Measurements from ENCODE around the gene HOXD11. TPM values are rescaled to one million over a fixed set of nuclear protein-coding genes. Genes with fewer than 3 reads are reported as not detected.

HOXD11 gene
- total and polyA plus RNA-seq, 4 donors = 0.29 TPM; not detected in 3

GRCh38 chr2:176122052-176122682, 15.1 kb downstream of the HOXD11 start:
- Histone ChIP-seq H3K4me3 (ENCODE audit: low read length in 2 of 2) (peak overlapping the region in 1 of 2 donors; percentile 36), H3K27ac (ENCODE audit: low read depth in 1 of 2, low read length in 2 of 2) (no peak overlapping the region), H3K9me3 (ENCODE audit: control insufficient read depth, low read length) (no peaks in the 10 kb centered on the region), H3K4me1 (ENCODE audit: control insufficient read depth in 1 of 2, insufficient read depth in 2 of 2, low read length in 2 of 2) (no peaks in the 10 kb centered on the region), H3K36me3 (ENCODE audit: control insufficient read depth in 1 of 2, insufficient read depth in 2 of 2, low read length in 1 of 2) (no peaks in the 10 kb centered on the region), H3K27me3 (ENCODE audit: control insufficient read depth in 1 of 2, insufficient read depth in 2 of 2, low read length in 1 of 2) (no peaks in the 10 kb centered on the region)
- peak in 1 of 2 donors; percentile 79 for DNase-seq
- intact Hi-C loops (cut with DNase I) = no loop called here
- ATAC-seq (ENCODE audit: low FRiP score) = peak; percentile 49
- WGBS, 2 donors = 6% methylated on average over 33 to 47 of the region's 47 CpGs

- Histone ChIP-seq H3K9me3 (ENCODE audit: control insufficient read depth, low read length) (no peaks in the 10 kb centered on the region), H3K36me3 (ENCODE audit: control insufficient read depth in 1 of 2, insufficient read depth in 2 of 2, low read length in 1 of 2) (no peaks in the 10 kb centered on the region), H3K27ac (ENCODE audit: low read depth in 1 of 2, low read length in 2 of 2) (no peak within 1 kb of the TSS), H3K27me3 (ENCODE audit: control insufficient read depth in 1 of 2, insufficient read depth in 2 of 2, low read length in 1 of 2) (no peaks in the 10 kb centered on the region), H3K4me3 (ENCODE audit: low read length in 2 of 2) (peak within 1 kb of the TSS in 1 of 2 donors; percentile 36), H3K4me1 (ENCODE audit: control insufficient read depth in 1 of 2, insufficient read depth in 2 of 2, low read length in 2 of 2) (no peaks in the 10 kb centered on the region)
- intact Hi-C loops (cut with DNase I) = no loop called here
- WGBS, 2 donors = 1 to 2% methylated on average over 46 to 84 of the region's 84 CpGs
- DNase-seq (peak in 1 of 2 donors; percentile 93), ATAC-seq (ENCODE audit: low FRiP score) (peak; percentile 91)
Observed at GRCh38 chr2:176122683-176123410, 15.8 kb downstream of the HOXD11 start, which contains the start of gene HOXD9. Gene HOXD9 (plus strand): TSS chr2:176122719. CDS start chr2:176122769, 50 bp downstream.

GRCh38 chr2:176123411-176124109, 16.5 kb downstream of the HOXD11 start:
- no peaks in the 10 kb centered on the region for H3K36me3 ChIP-seq (ENCODE audit: control insufficient read depth in 1 of 2, insufficient read depth in 2 of 2, low read length in 1 of 2)
- H3K9me3 ChIP-seq (ENCODE audit: control insufficient read depth, low read length) = no peaks in the 10 kb centered on the region
- H3K27ac ChIP-seq (ENCODE audit: low read depth in 1 of 2, low read length in 2 of 2) = no peak overlapping the region
- WGBS, 2 donors = 24 to 27% methylated on average over 40 of the region's 40 CpGs
- peak overlapping the region in 1 of 2 donors; percentile 36 for H3K4me3 ChIP-seq (ENCODE audit: low read length in 2 of 2)
- H3K27me3 ChIP-seq (ENCODE audit: control insufficient read depth in 1 of 2, insufficient read depth in 2 of 2, low read length in 1 of 2) = no peaks in the 10 kb centered on the region
- intact Hi-C loops (cut with DNase I) = loop anchor here in 1 of 2 donors (2.0 kb wide), 1 partner anchor 515 kb away; no protein-coding TSS in a partner anchor
- no peaks in the 10 kb centered on the region for H3K4me1 ChIP-seq (ENCODE audit: control insufficient read depth in 1 of 2, insufficient read depth in 2 of 2, low read length in 2 of 2)
- no peak for ATAC-seq (ENCODE audit: low FRiP score)
- DNase-seq = no peak

- Histone ChIP-seq H3K4me1 (ENCODE audit: control insufficient read depth in 1 of 2, insufficient read depth in 2 of 2, low read length in 2 of 2) (no peaks in the 10 kb centered on the region), H3K36me3 (ENCODE audit: control insufficient read depth in 1 of 2, insufficient read depth in 2 of 2, low read length in 1 of 2) (no peaks in the 10 kb centered on the region), H3K9me3 (ENCODE audit: control insufficient read depth, low read length) (no peaks in the 10 kb centered on the region), H3K27ac (ENCODE audit: low read depth in 1 of 2, low read length in 2 of 2) (no peak overlapping the region), H3K4me3 (ENCODE audit: low read length in 2 of 2) (no peak overlapping the region), H3K27me3 (ENCODE audit: control insufficient read depth in 1 of 2, insufficient read depth in 2 of 2, low read length in 1 of 2) (no peaks in the 10 kb centered on the region)
- no peak for ATAC-seq (ENCODE audit: low FRiP score)
- 63 to 76% methylated on average over 34 of the region's 34 CpGs for WGBS, 2 donors
- intact Hi-C loops (cut with DNase I) = loop anchor here in 1 of 2 donors (2.0 kb wide), 1 partner anchor 514 kb away; no protein-coding TSS in a partner anchor
- no peak for DNase-seq
Observed at GRCh38 chr2:176124110-176124946, 17.2 kb downstream of the HOXD11 start.

GRCh38 chr2:176124947-176125771, 18.1 kb downstream of the HOXD11 start:
- H3K9me3 ChIP-seq (ENCODE audit: control insufficient read depth, low read length) = no peaks in the 10 kb centered on the region
- H3K36me3 ChIP-seq (ENCODE audit: control insufficient read depth in 1 of 2, insufficient read depth in 2 of 2, low read length in 1 of 2) = no peaks in the 10 kb centered on the region
- H3K27ac ChIP-seq (ENCODE audit: low read depth in 1 of 2, low read length in 2 of 2) = no peak overlapping the region
- H3K4me3 ChIP-seq (ENCODE audit: low read length in 2 of 2) = no peak overlapping the region
- ATAC-seq (ENCODE audit: low FRiP score) (no peak), DNase-seq (no peak)
- intact Hi-C loops (cut with DNase I) = loop anchor here (2.0 to 5.0 kb wide), 3 partner anchors 514 to 1022 kb away; no protein-coding TSS in a partner anchor
- 81 to 96% methylated on average over 9 of the region's 9 CpGs for WGBS, 2 donors
- no peaks in the 10 kb centered on the region for H3K27me3 ChIP-seq (ENCODE audit: control insufficient read depth in 1 of 2, insufficient read depth in 2 of 2, low read length in 1 of 2)
- no peaks in the 10 kb centered on the region for H3K4me1 ChIP-seq (ENCODE audit: control insufficient read depth in 1 of 2, insufficient read depth in 2 of 2, low read length in 2 of 2)

GRCh38 chr2:176125772-176126054, 18.6 kb downstream of the HOXD11 start:
- H3K27ac ChIP-seq (ENCODE audit: low read depth in 1 of 2, low read length in 2 of 2) = no peak overlapping the region
- no peaks in the 10 kb centered on the region for H3K27me3 ChIP-seq (ENCODE audit: control insufficient read depth in 1 of 2, insufficient read depth in 2 of 2, low read length in 1 of 2)
- no peaks in the 10 kb centered on the region for H3K9me3 ChIP-seq (ENCODE audit: control insufficient read depth, low read length)
- intact Hi-C loops (cut with DNase I) = loop anchor here (2.0 to 5.0 kb wide), 4 partner anchors 513 to 1022 kb away; no protein-coding TSS in a partner anchor
- ATAC-seq (ENCODE audit: low FRiP score) (no peak), DNase-seq (no peak)
- 74 to 92% methylated on average over 6 of the region's 6 CpGs for WGBS, 2 donors
- no peaks in the 10 kb centered on the region for H3K4me1 ChIP-seq (ENCODE audit: control insufficient read depth in 1 of 2, insufficient read depth in 2 of 2, low read length in 2 of 2)
- no peak overlapping the region for H3K4me3 ChIP-seq (ENCODE audit: low read length in 2 of 2)
- no peaks in the 10 kb centered on the region for H3K36me3 ChIP-seq (ENCODE audit: control insufficient read depth in 1 of 2, insufficient read depth in 2 of 2, low read length in 1 of 2)

- H3K4me1 ChIP-seq (ENCODE audit: control insufficient read depth in 1 of 2, insufficient read depth in 2 of 2, low read length in 2 of 2) = no peaks in the 10 kb centered on the region
Observed at GRCh38 chr2:176126929-176127773, 20.1 kb downstream of the HOXD11 start.

More at GRCh38 chr2:176126929-176127773, 20.1 kb downstream of the HOXD11 start:
- Histone ChIP-seq H3K36me3 (ENCODE audit: control insufficient read depth in 1 of 2, insufficient read depth in 2 of 2, low read length in 1 of 2) (no peaks in the 10 kb centered on the region), H3K27ac (ENCODE audit: low read depth in 1 of 2, low read length in 2 of 2) (no peak overlapping the region), H3K27me3 (ENCODE audit: control insufficient read depth in 1 of 2, insufficient read depth in 2 of 2, low read length in 1 of 2) (no peaks in the 10 kb centered on the region), H3K9me3 (ENCODE audit: control insufficient read depth, low read length) (no peaks in the 10 kb centered on the region), H3K4me3 (ENCODE audit: low read length in 2 of 2) (no peak overlapping the region)
- ATAC-seq (ENCODE audit: low FRiP score) = no peak
- intact Hi-C loops (cut with DNase I) = loop anchor here (1.0 to 5.0 kb wide), 5 partner anchors 512 to 1020 kb away; no protein-coding TSS in a partner anchor
- DNase-seq = peak; percentile 73 to 85
- 6 to 7% methylated on average over 13 of the region's 13 CpGs for WGBS, 2 donors

All from aorta (tissue), 5 donors.